Fibroblast of pulmonary artery (primary cell): Measurements from ENCODE around the gene ZNF398.

Experiments
- DNase-seq: peaks from one replicate; pipeline ENCODE4 v3.0.0-alpha.2; 2010; ENCODE audit warnings: low read depth
- H3K4me3 ChIP-seq: replicated peaks from 2 replicates; pipeline ENCODE4 v1.5.1; 2011; ENCODE audit warnings: low read depth, mild to moderate bottlenecking, control low read depth, low read length, moderate library complexity
- CTCF ChIP-seq: IDR thresholded peaks from 2 replicates; pipeline ENCODE4 v1.5.1; 2011; ENCODE audit warnings: mild to moderate bottlenecking, control low read depth, low read length, inconsistent platforms; ENCODE audit errors: missing control alignments

ZNF398 gene

GRCh38 chr7:149202831-149203231, 55.6 kb downstream of the ZNF398 start:
- no peak for TF ChIP-seq CTCF
- DNase-seq, result no peak

DNA sequence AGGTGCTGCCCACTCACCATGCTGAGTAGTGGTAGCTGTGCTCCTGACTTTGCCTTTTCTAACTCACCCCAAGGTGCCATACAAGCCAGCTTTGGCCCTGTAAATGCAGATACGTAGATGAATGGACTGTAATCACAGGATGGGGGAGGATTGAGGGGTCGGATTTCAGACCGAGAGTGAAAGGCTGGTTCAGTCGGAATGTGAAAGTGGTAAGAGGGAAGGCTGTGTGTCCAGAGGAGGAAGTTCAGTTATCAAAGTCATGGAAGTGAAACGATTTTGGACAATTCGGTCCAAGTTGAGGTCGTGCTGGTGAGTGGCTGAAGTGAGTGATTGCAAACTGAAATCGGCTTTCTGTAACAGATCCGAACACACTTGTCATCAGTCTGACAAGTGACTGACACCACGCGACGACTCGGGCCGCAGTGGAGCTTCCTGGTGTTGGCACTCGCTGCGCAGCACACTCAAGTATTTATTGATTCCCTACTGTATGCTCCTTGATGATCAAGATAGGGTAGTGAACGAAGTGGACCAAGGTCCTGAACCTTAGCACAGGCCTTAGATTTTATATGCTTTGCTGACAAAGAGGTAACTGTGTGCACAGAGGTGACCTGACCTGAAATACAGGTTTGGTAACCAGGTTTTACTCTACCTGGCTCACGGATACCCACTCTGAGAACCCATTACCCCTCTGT, 58.6 kb downstream of the ZNF398 start:
- no peak for DNase-seq
- H3K4me3 ChIP-seq, result no peak overlapping the region
- no peak for TF ChIP-seq CTCF

More at GRCh38 chr7:149202831-149203231, 55.6 kb downstream of the ZNF398 start:
- H3K4me3 ChIP-seq, result no peak overlapping the region

GRCh38 chr7:149207324-149208035, 60.2 kb downstream of the ZNF398 start:
- no peak overlapping the region for H3K4me3 ChIP-seq
- TF ChIP-seq CTCF, result no peak
- no peak for DNase-seq

GRCh38 chr7:149209518-149210269, 62.4 kb downstream of the ZNF398 start:
- peak; percentile 79 for DNase-seq
- peak; percentile 84 for TF ChIP-seq CTCF
- no peak overlapping the region for H3K4me3 ChIP-seq

- TF ChIP-seq CTCF, result no peak
These were observed 63.3 kb downstream of the ZNF398 start for GRCh38 chr7:149210551-149210950.

GRCh38 chr7:149214020-149214720, 66.9 kb downstream of the ZNF398 start:
- no peak for DNase-seq
- no peak overlapping the region for H3K4me3 ChIP-seq
- no peak for TF ChIP-seq CTCF

More at GRCh38 chr7:149210551-149210950, 63.3 kb downstream of the ZNF398 start:
- no peak overlapping the region for H3K4me3 ChIP-seq
- DNase-seq, result no peak
